SK-N-SH (cell line): Measurements from ENCODE around the gene DPYSL4.

Source experiments
- EP300 ChIP-seq, 2 experiments: IDR thresholded peaks; 2 replicates each; pipeline versions ENCODE4 v1.4.0 to v1.6.1; 2012; ENCODE audit warnings: borderline replicate concordance in 1 of 2, low read depth in 1 of 2, low read length in 1 of 2
- FOXJ3 ChIP-seq: sonication (generic); formaldehyde crosslinking; IDR thresholded peaks from 2 replicates; pipeline ENCODE4 v1.5.1; 2020; ENCODE audit warnings: mild to moderate bottlenecking, missing genetic modification reagents
- POLR2AphosphoS5 ChIP-seq: IDR thresholded peaks from 2 replicates; pipeline ENCODE4 v1.6.1; 2012; ENCODE audit warnings: low read depth, low read length
- TEAD4 ChIP-seq: IDR thresholded peaks from 2 replicates; pipeline ENCODE4 v1.4.0; 2012; ENCODE audit warnings: mild to moderate bottlenecking, borderline replicate concordance; ENCODE audit not compliant: insufficient read depth

DNA sequence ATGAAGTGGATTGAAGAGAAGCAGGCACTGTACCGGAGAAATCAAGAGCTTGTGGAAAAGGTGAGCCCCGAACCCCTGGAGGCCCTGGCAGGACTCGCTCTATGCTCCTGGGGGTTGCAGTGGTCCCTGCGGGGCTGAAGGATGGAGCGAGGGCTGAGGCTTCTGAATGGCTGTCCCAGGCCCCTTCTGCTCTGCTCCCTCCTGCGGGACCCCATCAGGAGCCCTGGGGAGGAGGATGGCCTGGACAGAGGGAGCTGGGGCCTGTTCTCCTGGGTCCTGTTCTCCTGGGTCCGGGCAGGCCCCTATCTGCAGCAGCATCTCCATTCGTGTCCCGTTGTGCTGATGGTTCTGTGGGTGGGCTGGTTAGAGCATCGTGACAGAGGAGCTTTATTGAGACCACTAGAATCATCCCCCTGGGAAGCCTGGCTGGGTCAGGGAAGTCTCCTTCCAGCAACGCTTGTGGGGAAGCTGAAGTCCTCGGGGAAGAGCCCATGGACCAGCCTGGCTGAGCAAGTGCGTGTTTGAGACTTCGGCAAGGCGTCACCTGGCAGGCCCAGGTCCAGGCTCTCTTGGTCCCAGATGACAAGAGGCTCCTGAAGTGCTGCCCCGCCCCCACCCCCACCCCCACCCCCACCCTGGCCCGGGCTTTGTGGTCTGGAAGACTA, 41.1 kb upstream of the DPYSL4 start:
- TF ChIP-seq TEAD4 (no peak), FOXJ3 (CRISPR knock-in tag) (no peak), EP300 (IDR thresholded peaks at IDR 0.05; ENCODE audit: borderline replicate concordance in 1 of 2, low read depth in 1 of 2, low read length in 1 of 2) (no peak), POLR2AphosphoS5 (no peak)
